Fibroblast of skin of back (primary cell): Measurements from ENCODE around the gene CEP55.
A peak's percentile ranks its signal among the peaks of the same experiment; 100 is the strongest.

Experiments
- DNase-seq: peaks from one replicate; pipeline ENCODE4 v3.0.0-alpha.2; 2013

CEP55 gene

DNA sequence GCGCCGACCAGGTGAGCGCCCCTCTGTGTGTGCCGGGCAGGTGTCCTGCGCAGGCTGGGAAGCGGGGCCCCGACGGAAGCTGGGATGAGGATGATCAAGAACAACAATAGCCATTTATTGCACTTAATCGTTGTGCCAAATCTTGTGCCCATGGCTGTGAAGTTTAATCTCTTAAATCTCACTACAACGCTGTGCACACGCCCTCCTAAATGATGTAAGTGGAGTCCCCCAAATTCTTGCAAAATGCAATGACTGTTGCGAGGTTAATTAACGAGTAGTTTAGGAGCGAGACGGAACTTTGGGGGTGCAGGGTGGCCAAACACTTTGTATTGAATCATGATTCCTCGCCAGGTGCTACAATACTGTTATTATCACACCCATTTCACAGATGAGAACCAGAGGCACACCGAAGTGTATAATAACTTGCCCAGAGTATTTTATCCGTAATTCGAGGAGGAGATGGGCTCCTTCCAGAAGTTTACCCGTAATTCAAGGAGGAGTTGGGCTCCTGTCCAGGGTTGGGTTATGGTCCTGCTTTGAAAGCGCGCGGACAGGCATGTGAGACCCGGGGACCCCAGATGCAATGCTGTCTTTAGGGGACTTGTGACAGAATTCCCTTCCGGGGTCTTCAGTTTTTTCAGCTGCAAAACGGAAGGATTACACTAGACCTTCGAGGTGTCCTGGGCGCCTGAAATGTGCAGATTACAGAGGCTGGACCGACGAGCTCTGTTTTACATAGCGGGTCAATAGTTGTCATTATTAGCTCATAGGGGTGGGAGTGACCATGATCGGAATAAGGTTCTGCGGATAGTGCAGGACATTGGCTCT, 71.1 kb downstream of the CEP55 start:
- DNase-seq: no peak

GRCh38 chr10:93568105-93568390, 71.6 kb downstream of the CEP55 start:
- peak; percentile 12 for DNase-seq

DNA sequence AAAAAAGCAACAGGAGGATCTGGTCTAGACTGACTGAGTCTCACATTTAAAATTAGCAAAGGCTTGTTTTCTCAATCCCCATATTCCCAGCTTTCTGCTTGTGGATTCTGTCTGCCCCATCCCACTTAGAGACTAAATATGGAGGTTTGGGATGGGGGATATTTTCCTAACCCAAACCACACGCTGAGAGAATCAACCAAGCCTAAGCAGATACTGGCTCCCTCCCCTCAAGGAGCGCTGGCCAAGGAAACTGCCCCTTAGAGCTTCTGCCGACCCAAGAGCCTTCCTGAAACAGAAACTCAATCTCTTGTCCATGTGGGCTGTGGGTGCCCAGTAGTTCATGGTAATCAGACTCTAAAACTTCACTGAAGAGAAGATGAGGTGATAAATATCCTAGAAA, 74.0 kb downstream of the CEP55 start:
- no peak for DNase-seq

DNA sequence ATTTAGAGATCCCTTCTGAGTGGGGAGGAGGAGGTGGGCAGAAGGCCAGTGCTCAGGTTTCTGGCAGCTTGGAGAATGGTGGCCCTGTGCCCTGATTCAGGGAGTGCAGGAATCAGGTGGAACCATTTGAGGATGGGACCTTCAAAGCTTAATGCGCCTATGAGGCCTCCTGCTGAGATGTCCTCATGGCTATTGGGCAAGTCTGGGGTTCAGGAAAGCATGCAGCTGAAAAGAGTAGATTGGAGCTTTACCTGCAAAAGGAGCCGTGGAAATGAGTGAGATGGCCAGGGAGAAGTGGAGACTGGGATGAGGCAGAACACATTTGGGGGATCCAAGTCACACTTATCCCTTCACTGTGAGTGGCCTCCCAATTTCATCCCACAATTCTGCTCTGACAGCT, 76.2 kb downstream of the CEP55 start:
- DNase-seq: no peak

- no peak for DNase-seq
These were observed 76.9 kb downstream of the CEP55 start for GRCh38 chr10:93573051-93573909.

GRCh38 chr10:93573924-93574323, 77.5 kb downstream of the CEP55 start:
- DNase-seq: no peak

DNA sequence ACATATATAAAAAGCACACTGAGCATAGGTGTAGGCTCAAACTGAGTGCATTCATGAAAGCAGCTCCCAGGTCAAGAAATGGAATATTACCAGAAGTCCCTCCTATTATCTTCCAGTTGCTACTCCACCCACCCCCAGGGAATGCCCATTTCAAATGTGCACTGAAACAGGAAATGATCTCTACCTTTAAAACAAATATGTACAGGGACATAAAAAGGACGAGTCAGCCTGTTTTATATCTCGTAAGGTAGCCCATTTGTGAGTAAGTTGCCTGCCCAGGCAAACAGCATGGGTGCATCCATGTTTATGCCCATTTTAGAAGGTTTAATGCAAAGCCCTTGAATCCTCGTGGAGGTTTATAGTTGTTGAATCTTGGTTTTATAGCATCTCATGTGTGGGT, 80.5 kb downstream of the CEP55 start:
- DNase-seq: no peak

- DNase-seq: no peak
These were observed 81.2 kb downstream of the CEP55 start for GRCh38 chr10:93577565-93577964.
